Neural cell (in vitro differentiated cells): ENCODE results near the gene LUZP1. TPM values are rescaled to one million over a fixed set of nuclear protein-coding genes. Genes with fewer than 3 reads are reported as not detected.

Source experiments
- H2AFZ ChIP-seq: fragments of 200-600, 300-800 bp; sonication (generic), shearing (Covaris generic); 2 replicates; pipeline ENCODE4 v1.6.0; 2014; ENCODE audit warnings: low read depth, mild to moderate bottlenecking, antibody characterized with exemption, low read length, moderate library complexity
- H3F3A ChIP-seq: fragments of 200-600 bp; shearing (Covaris generic); 2 replicates; pipeline ENCODE4 v1.6.1; 2016; ENCODE audit warnings: mild to moderate bottlenecking, moderate library complexity, mixed read lengths, antibody characterized with exemption, low read length; ENCODE audit not compliant: insufficient read depth, poor library complexity, severe bottlenecking
- H3K27ac ChIP-seq: fragments of 200-600, 300-800 bp; sonication (generic), shearing (Covaris generic); 2 replicates; pipeline ENCODE4 v1.5.1; 2014; ENCODE audit warnings: mild to moderate bottlenecking, low read length, moderate library complexity
- H3K27me3 ChIP-seq: fragments of 300-800, 200-600 bp; sonication (generic), shearing (Covaris generic); 2 replicates; pipeline ENCODE4 v1.6.0; 2014; ENCODE audit warnings: mild to moderate bottlenecking, low read depth, low read length, moderate library complexity; ENCODE audit not compliant: insufficient read depth
- H3K36me3 ChIP-seq: fragments of 300-800, 200-600 bp; sonication (generic), shearing (Covaris generic); 2 replicates; pipeline ENCODE4 v1.5.1; 2014; ENCODE audit warnings: mild to moderate bottlenecking, antibody characterized with exemption, low read length, moderate library complexity; ENCODE audit not compliant: insufficient read depth
- H3K4me2 ChIP-seq: fragments of 300-800, 200-600 bp; sonication (generic), shearing (Covaris generic); 2 replicates; pipeline ENCODE4 v1.6.0; 2014; ENCODE audit warnings: mild to moderate bottlenecking, low read length
- H3K4me3 ChIP-seq: fragments of 300-800, 200-600 bp; sonication (generic), shearing (Covaris generic); 2 replicates; pipeline ENCODE4 v1.5.1; 2014; ENCODE audit warnings: mild to moderate bottlenecking, low read length, moderate library complexity
- H3K79me2 ChIP-seq: fragments of 200-600 bp; shearing (Covaris generic); replicated peaks from 2 replicates; pipeline ENCODE4 v1.6.0; 2014; ENCODE audit warnings: mild to moderate bottlenecking, low read length, moderate library complexity; ENCODE audit not compliant: insufficient read depth
- H3K9ac ChIP-seq: fragments of 300-800, 200-600 bp; sonication (generic), shearing (Covaris generic); 2 replicates; pipeline ENCODE4 v1.6.1; 2016; ENCODE audit warnings: mild to moderate bottlenecking, low read length, mixed read lengths
- H3K9me2 ChIP-seq: fragments of 200-600 bp; shearing (Covaris generic); 2 replicates; pipeline ENCODE4 v1.6.1; 2016; ENCODE audit warnings: mild to moderate bottlenecking, low read length, mixed read lengths; ENCODE audit not compliant: insufficient read depth
- H3K9me3 ChIP-seq: fragments of 200-600, 300-800 bp; sonication (generic), shearing (Covaris generic); 2 replicates; pipeline ENCODE4 v1.6.1; 2016; ENCODE audit warnings: mild to moderate bottlenecking, mixed run types, low read length, moderate library complexity, mixed read lengths
- H4K20me1 ChIP-seq: fragments of 200-600 bp; shearing (Covaris generic); 2 replicates; pipeline ENCODE4 v1.6.1; 2016; ENCODE audit warnings: mild to moderate bottlenecking, mixed run types; ENCODE audit not compliant: insufficient read depth
- EP300 ChIP-seq: fragments of 450-650 bp; conservative IDR thresholded peaks from 2 replicates; pipeline ENCODE4 v1.6.1; 2014; ENCODE audit warnings: antibody characterized with exemption, mild to moderate bottlenecking, moderate library complexity; ENCODE audit not compliant: poor library complexity, severe bottlenecking
- EZH2 ChIP-seq: fragments of 200-600, 300-800 bp; shearing (Covaris generic), sonication (generic); IDR thresholded peaks from 2 replicates; pipeline ENCODE4 v1.6.1; 2014; ENCODE audit warnings: antibody characterized with exemption, low read length, borderline replicate concordance, mild to moderate bottlenecking; ENCODE audit not compliant: insufficient read depth, poor library complexity, severe bottlenecking
- MXI1 ChIP-seq: fragments of 450-650 bp; conservative IDR thresholded peaks from 2 replicates; pipeline ENCODE4 v1.6.1; 2014; ENCODE audit warnings: antibody characterized with exemption, mild to moderate bottlenecking; ENCODE audit not compliant: poor library complexity, severe bottlenecking
- POLR2AphosphoS5 ChIP-seq: IDR thresholded peaks from 2 replicates; pipeline ENCODE4 v1.6.1; 2012
- RAD21 ChIP-seq: fragments of 450-650 bp; conservative IDR thresholded peaks from 2 replicates; pipeline ENCODE4 v1.6.1; 2014; ENCODE audit warnings: antibody characterized with exemption, mild to moderate bottlenecking, moderate library complexity
- SMC3 ChIP-seq: fragments of 450-650 bp; conservative IDR thresholded peaks from 2 replicates; pipeline ENCODE4 v1.6.1; 2014; ENCODE audit warnings: antibody characterized with exemption, mild to moderate bottlenecking, moderate library complexity; ENCODE audit not compliant: poor library complexity
- TAF1 ChIP-seq: IDR thresholded peaks from 2 replicates; pipeline ENCODE4 v1.6.1; 2012; ENCODE audit warnings: low read depth
- polyA plus RNA-seq: library from polyadenylated mRNA; depleted of rRNA; stranded (reverse); fragments of >200 nt; gene quantifications from 2 replicates; pipeline ENCODE4 v1.2.3, GENCODE V29; 2014
- TF ChIP-seq, protein P1 (sequence below): IDR thresholded peaks from 2 replicates; pipeline ENCODE4 v1.6.1; 2012; ENCODE audit warnings: borderline replicate concordance
- TF ChIP-seq, protein P2 (sequence below): fragments of 450-650 bp; IDR thresholded peaks from 2 replicates; pipeline ENCODE4 v1.5.1; 2014; ENCODE audit warnings: antibody characterized with exemption, mild to moderate bottlenecking, moderate library complexity; ENCODE audit not compliant: poor library complexity, severe bottlenecking

Gene LUZP1
- polyA plus RNA-seq, 1 donor from 2014 or later, result 2.3 TPM

DNA sequence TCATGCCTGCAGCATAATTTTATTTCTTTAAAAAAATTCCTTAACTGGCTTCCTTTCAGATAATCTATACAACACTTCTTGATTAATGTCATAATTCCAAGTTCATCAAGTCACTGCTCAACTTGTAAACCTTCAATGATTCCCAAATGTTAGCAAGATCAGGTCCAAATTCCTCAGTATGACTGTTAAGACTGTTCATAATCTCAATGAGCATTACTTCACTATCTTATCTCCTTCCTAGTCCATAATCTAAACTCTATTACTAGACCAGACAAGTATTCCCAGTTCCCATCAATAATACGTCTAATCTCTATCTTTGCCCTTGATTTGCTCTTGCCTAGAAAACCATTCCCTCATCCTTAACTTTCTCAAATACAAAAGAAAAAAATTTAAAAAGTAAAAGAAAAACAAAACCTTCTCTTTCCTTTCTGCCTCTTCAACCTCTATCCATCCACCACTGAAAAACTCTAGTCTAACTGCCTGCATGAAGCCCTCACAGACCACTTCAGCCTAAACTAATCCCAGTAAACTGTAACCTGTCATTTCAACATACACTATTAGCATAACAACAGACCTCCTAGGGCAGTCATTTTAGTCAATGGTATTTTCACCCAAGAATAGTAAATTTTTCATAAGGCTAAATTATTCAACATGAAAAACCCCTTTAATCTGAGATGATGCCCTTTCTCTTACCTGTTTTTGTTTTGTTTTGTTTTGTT lies 15.5 kb downstream of the LUZP1 start:
- TF ChIP-seq RAD21 (no peak), SMC3 (no peak), POLR2AphosphoS5 (no peak), TAF1 (no peak), EP300 (no peak), EZH2 (no peak)
- TF ChIP-seq, protein P1, sequence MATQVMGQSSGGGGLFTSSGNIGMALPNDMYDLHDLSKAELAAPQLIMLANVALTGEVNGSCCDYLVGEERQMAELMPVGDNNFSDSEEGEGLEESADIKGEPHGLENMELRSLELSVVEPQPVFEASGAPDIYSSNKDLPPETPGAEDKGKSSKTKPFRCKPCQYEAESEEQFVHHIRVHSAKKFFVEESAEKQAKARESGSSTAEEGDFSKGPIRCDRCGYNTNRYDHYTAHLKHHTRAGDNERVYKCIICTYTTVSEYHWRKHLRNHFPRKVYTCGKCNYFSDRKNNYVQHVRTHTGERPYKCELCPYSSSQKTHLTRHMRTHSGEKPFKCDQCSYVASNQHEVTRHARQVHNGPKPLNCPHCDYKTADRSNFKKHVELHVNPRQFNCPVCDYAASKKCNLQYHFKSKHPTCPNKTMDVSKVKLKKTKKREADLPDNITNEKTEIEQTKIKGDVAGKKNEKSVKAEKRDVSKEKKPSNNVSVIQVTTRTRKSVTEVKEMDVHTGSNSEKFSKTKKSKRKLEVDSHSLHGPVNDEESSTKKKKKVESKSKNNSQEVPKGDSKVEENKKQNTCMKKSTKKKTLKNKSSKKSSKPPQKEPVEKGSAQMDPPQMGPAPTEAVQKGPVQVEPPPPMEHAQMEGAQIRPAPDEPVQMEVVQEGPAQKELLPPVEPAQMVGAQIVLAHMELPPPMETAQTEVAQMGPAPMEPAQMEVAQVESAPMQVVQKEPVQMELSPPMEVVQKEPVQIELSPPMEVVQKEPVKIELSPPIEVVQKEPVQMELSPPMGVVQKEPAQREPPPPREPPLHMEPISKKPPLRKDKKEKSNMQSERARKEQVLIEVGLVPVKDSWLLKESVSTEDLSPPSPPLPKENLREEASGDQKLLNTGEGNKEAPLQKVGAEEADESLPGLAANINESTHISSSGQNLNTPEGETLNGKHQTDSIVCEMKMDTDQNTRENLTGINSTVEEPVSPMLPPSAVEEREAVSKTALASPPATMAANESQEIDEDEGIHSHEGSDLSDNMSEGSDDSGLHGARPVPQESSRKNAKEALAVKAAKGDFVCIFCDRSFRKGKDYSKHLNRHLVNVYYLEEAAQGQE, result no peak
- Histone ChIP-seq H3K4me2 (no peak overlapping the region), H4K20me1 (no peaks in the 10 kb centered on the region)

DNA sequence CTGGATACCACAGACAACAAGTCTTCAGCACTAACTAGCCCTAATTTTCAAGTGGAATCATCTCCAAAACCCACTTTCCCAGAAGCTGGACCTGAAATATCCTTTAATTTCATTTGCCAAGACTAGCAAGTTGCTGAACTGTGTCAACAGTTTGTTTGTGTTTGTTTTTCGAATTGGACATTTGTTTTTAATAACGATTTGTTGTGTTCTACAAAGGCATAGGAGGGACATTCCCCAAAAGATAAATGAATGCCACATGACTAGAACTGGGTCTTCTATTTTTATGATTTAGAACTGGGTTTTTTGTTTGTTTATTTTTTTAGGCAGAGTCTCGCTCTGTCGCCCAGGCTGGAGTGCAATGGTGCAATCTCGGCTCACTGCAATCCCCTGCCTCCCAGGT lies 17.9 kb downstream of the LUZP1 start:
- Histone ChIP-seq H3F3A (no peaks in the 10 kb centered on the region), H3K9me2 (no peaks in the 10 kb centered on the region), H3K9ac (no peak overlapping the region), H4K20me1 (no peaks in the 10 kb centered on the region), H3K4me2 (no peak overlapping the region), H2AFZ (no peak overlapping the region), H3K27ac (no peak overlapping the region), H3K27me3 (no peaks in the 10 kb centered on the region), H3K79me2 (peaks cover 29% of the 10 kb centered on the region), H3K36me3 (no peaks in the 10 kb centered on the region), H3K4me3 (no peak overlapping the region), H3K9me3 (no peaks in the 10 kb centered on the region)
- no peak for TF ChIP-seq SMC3
- TF ChIP-seq EP300, result no peak
- TF ChIP-seq TAF1, result no peak
- TF ChIP-seq, protein P2, sequence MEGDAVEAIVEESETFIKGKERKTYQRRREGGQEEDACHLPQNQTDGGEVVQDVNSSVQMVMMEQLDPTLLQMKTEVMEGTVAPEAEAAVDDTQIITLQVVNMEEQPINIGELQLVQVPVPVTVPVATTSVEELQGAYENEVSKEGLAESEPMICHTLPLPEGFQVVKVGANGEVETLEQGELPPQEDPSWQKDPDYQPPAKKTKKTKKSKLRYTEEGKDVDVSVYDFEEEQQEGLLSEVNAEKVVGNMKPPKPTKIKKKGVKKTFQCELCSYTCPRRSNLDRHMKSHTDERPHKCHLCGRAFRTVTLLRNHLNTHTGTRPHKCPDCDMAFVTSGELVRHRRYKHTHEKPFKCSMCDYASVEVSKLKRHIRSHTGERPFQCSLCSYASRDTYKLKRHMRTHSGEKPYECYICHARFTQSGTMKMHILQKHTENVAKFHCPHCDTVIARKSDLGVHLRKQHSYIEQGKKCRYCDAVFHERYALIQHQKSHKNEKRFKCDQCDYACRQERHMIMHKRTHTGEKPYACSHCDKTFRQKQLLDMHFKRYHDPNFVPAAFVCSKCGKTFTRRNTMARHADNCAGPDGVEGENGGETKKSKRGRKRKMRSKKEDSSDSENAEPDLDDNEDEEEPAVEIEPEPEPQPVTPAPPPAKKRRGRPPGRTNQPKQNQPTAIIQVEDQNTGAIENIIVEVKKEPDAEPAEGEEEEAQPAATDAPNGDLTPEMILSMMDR, result no peak
- no peak for TF ChIP-seq RAD21
- TF ChIP-seq, protein P1, result no peak
- no peak for TF ChIP-seq EZH2
- no peak for TF ChIP-seq MXI1
- TF ChIP-seq POLR2AphosphoS5, result no peak

More for the DNA sequence above, 15.5 kb downstream of the LUZP1 start:
- H3K9me3 ChIP-seq, result no peaks in the 10 kb centered on the region
- H3K9me2 ChIP-seq, result no peaks in the 10 kb centered on the region
- H3K27ac ChIP-seq, result no peak overlapping the region
- no peaks in the 10 kb centered on the region for H3F3A ChIP-seq
- no peak overlapping the region for H2AFZ ChIP-seq
- H3K36me3 ChIP-seq, result no peaks in the 10 kb centered on the region
- no peaks in the 10 kb centered on the region for H3K27me3 ChIP-seq
- H3K79me2 ChIP-seq, result peaks cover 29% of the 10 kb centered on the region
- H3K4me3 ChIP-seq, result no peak overlapping the region
- no peak overlapping the region for H3K9ac ChIP-seq
